IPS-18c (cell line): ENCODE measurements around the gene RAB36.

Experiments used
- H3K4me3 ChIP-seq: 2 replicates; pipeline ENCODE4 v1.7.0; 2013; ENCODE audit warnings: low read depth, mild to moderate bottlenecking, low read length, moderate library complexity; ENCODE audit not compliant: insufficient read depth
- H3K9me3 ChIP-seq: one replicate; pipeline ENCODE4 v1.6.1; 2013; ENCODE audit warnings: mild to moderate bottlenecking, low read length, moderate library complexity; ENCODE audit not compliant: control insufficient read depth, insufficient read depth

Gene RAB36

DNA sequence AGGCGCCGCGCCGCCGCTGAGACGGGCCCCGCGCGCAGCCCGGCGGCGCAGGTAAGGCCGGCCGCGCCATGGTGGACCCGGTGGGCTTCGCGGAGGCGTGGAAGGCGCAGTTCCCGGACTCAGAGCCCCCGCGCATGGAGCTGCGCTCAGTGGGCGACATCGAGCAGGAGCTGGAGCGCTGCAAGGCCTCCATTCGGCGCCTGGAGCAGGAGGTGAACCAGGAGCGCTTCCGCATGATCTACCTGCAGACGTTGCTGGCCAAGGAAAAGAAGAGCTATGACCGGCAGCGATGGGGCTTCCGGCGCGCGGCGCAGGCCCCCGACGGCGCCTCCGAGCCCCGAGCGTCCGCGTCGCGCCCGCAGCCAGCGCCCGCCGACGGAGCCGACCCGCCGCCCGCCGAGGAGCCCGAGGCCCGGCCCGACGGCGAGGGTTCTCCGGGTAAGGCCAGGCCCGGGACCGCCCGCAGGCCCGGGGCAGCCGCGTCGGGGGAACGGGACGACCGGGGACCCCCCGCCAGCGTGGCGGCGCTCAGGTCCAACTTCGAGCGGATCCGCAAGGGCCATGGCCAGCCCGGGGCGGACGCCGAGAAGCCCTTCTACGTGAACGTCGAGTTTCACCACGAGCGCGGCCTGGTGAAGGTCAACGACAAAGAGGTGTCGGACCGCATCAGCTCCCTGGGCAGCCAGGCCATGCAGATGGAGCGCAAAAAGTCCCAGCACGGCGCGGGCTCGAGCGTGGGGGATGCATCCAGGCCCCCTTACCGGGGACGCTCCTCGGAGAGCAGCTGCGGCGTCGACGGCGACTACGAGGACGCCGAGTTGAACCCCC is 35.8 kb downstream of the RAB36 start:
- Histone ChIP-seq H3K4me3 (peak overlapping the region; percentile 69), H3K9me3 (no peaks in the 10 kb centered on the region)

DNA sequence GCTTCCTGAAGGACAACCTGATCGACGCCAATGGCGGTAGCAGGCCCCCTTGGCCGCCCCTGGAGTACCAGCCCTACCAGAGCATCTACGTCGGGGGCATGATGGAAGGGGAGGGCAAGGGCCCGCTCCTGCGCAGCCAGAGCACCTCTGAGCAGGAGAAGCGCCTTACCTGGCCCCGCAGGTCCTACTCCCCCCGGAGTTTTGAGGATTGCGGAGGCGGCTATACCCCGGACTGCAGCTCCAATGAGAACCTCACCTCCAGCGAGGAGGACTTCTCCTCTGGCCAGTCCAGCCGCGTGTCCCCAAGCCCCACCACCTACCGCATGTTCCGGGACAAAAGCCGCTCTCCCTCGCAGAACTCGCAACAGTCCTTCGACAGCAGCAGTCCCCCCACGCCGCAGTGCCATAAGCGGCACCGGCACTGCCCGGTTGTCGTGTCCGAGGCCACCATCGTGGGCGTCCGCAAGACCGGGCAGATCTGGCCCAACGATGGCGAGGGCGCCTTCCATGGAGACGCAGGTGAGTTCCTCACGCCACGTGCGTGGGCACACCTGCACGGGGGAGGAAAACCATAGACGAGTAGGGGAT is 36.5 kb downstream of the RAB36 start:
- H3K4me3 ChIP-seq: peak overlapping the region; percentile 69

DNA sequence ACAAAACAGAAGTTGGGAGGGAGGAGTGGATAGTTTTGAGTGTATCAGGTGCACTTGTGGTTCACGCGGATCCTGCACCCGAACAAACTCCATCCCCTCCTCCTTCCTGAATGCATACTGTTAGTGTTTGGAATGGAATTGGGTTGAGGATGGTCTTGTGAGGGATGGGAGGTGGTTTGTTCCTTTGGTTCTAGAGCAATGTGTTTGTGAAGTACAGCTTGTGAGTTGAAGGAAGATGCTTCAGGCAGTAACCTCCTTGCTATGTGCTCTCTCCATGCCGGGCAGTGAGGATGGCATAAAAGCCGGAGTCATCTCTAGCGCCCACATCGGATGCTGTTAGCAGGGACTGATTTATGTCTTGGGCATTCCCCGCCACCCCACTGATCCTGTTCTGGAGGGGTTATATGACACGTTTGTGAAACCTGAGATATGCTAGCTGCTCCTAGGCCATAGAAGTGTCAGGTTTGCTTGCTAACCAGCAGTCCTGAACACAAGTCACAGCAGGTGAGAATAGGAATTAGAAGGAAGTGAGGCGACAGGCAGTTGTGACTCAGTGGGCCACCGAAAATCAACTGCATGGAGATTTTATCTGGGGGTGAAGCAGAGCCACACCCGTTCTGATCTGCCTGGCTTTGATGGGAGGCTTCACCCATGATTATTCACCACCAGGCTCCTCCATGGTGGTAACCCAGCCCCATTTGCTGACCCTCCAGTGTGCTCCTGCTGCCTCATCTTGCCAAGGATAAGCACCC is 37.2 kb downstream of the RAB36 start:
- Histone ChIP-seq H3K9me3 (no peaks in the 10 kb centered on the region), H3K4me3 (peak overlapping the region; percentile 69)

More for the DNA sequence above, 36.5 kb downstream of the RAB36 start:
- H3K9me3 ChIP-seq: no peaks in the 10 kb centered on the region

DNA sequence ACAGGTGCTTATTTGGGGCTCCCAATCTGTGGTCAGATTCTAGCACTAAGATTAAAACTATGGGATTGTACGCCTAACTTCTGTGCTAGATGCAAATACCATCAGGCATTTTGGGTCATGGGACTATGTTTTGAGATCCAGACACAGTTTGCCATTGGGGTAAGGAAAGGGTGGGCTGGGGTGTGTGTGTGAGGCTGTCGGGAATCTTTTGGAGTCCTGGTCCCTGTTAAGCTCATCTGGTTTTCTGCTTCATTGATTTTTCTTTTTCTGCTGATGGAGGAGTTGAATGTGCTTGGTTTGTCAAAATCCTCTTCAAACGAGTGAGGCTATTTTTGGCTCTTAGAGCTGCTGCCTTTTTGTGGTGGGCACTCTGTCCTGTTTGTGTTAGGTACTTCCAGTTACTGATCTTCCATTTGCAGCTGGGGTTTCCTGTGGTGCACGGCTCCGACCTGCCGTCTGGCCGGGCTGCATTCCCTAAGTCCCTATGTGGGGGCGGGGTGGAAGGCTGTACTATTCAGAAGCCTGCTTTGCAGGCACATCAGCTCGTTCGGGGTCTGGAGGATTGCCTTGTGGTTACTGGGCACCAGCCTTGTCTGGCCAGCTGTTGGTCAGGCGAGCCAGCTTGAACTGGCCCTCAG is 37.9 kb downstream of the RAB36 start:
- Histone ChIP-seq H3K9me3 (no peaks in the 10 kb centered on the region), H3K4me3 (peak overlapping the region; percentile 69)

DNA sequence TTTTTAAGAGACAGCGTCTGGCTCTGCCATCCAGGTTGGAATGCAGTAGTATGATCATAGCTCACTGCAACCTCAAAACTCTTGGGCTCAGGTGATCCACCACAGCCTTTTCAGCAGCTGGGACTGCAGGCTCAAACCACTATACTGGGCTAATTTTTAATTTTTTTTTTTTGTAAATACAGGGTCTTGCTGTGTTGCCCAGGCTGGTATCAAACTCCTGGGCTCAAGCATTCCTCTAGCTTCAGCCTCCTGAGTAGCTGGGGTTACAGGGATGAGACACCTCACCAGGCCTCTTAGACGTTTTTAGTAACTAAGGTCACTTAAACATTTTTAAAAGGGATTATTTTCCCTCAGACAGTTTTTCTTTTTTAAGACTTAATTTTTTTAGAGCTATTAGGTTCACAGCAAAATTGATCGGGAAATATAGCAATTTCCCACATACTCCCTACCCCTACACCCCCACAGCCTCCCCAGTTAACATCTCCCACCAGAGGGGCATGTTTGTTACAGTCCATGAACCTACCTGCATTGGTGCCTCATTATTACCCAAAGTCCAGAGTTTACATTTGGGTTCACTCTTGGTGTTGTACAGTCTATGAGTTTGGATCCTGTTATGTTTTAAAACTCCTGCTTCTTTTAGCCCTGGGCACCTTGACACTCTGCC is 39.0 kb downstream of the RAB36 start:
- no peaks in the 10 kb centered on the region for H3K9me3 ChIP-seq
- no peak overlapping the region; the same call in 1 of the 2 replicates for H3K4me3 ChIP-seq

DNA sequence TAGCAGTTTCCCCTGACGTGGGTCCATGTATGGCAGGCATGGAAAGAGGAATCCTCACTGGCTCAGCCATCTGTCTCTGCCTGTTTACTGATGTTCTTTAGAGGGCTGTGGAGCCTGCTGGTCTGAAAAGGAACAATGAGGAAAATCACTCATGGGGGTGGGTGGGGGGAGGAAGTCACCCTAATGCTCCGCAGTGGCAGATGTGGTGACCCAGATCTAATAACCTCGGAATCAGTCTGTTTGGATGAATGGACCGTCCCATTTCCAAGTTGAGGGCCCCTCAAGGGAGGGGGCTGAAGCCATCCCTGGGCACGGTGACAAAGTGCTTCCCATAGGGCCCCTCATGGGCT is 39.5 kb downstream of the RAB36 start:
- H3K4me3 ChIP-seq: peak overlapping the region; percentile 15
- no peaks in the 10 kb centered on the region for H3K9me3 ChIP-seq

DNA sequence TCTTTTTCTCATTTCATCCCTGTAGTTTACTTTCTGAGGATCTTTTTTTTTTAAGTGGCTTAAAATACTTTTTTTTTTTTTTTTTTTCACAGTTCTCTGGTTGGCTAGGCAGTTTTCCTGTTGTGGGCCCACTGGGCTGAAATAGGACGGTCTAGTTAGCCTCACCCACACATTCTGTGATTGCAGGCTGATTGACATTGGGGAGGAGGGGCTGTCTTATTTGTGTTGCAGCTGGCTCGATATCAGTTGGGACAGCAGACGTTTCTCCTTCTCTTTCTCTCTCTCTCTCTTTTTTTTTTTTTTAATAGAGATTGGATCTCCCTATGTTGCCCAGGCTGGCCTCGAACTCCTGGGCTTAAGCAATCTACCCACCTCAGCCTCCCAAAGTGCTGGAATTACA is 41.9 kb downstream of the RAB36 start:
- Histone ChIP-seq H3K4me3 (no peak overlapping the region), H3K9me3 (no peaks in the 10 kb centered on the region)

DNA sequence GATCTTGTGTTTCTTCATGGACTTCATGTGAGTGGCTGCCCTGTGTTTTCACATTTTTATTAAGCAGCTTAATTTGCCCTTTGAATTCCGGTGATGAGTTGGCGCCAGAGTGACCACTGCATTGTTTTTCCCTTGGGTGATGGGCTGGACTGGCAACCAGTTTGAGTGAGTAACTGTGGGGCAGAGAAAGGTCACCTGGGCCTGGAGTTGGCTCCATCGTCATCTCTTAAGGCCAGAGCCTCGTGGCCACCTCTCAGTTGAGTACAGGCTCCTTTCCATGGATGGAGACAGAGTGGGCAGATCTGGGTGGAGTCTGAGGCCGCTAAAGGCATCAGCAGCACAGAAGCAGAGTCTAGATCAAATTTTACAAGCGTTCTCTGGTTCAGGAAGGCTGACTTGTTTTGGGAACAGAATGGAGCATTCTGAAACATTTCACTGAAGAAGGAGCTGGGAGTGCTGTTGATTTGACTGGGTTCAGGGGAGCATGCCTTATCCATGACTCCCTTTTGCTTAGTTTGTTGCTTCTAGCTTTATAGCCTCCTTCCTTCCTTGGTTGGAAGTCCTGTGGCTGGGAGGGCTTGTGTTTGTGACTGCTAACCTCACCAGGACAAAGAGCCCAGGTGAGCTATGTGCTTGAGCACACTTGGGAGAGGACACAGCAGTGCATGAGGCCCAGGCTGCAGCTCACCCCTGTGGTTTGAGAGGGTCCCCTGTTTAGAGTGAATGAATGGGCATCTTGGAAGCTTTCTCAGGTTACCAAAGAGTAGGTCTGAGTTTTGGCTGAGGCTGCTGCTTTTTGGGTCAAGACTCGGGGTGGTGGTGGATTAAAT is 42.8 kb downstream of the RAB36 start:
- no peak overlapping the region for H3K4me3 ChIP-seq
- no peaks in the 10 kb centered on the region for H3K9me3 ChIP-seq

DNA sequence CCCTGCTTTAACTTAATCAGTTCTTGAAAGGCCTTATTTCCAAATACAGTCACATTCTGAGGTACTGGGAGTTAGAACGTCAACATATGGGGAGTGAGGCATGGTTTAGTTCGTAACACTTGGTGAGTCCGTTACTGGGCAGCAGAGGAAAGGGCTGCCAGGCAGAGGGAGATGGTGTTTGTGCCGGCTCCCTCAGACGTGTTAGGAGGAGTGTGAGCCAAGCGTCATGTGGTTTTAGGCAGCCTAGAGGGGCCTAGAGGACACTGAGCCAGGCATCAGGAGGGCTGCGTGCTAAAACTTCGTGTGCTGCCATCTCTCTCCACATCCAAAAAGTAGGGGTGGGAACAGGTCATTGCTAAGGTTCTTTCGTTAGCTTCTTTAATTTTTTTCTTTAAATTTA is 45.2 kb downstream of the RAB36 start:
- H3K9me3 ChIP-seq: no peaks in the 10 kb centered on the region
- no peak overlapping the region for H3K4me3 ChIP-seq

DNA sequence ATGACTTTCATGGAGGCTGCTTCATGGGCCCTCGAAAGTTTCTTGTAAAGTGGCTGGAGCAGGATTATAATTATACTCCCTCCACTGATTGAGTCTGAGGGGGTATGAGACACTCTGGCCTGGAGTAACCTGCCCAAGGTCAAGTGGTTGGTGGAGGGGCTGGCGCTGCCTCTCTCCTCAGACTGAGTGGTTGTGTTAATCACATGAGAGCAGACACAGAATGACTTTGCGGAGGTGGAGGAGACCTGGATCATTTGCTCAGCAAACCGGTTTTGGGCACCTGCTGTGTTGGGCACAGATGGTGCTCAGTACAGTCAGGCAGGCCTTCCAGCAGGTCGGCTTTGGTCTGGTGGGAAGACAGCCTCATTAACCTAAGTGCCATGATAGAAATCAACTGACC is 46.9 kb downstream of the RAB36 start:
- H3K4me3 ChIP-seq: no peak overlapping the region
- no peaks in the 10 kb centered on the region for H3K9me3 ChIP-seq

DNA sequence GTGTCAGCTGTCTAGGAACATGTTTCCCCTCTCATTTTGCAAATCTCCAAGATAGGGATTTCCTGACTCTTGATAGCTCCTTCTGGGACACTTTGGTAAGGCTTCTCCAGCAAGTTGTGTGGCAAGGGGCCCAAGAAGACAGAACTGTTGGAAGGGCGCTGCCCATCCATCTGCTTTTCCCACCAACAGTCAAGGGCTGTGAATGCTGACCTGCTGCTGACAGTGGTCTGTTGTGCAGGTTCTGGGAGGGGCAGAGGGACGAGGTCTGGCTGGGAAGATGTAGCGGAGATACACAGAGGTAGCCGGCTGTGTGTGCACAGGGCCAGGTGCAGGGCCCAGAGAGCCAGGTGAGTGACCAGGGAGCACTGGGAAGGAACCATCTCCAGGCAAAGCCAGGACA is 47.3 kb downstream of the RAB36 start:
- no peaks in the 10 kb centered on the region for H3K9me3 ChIP-seq
- no peak overlapping the region for H3K4me3 ChIP-seq

DNA sequence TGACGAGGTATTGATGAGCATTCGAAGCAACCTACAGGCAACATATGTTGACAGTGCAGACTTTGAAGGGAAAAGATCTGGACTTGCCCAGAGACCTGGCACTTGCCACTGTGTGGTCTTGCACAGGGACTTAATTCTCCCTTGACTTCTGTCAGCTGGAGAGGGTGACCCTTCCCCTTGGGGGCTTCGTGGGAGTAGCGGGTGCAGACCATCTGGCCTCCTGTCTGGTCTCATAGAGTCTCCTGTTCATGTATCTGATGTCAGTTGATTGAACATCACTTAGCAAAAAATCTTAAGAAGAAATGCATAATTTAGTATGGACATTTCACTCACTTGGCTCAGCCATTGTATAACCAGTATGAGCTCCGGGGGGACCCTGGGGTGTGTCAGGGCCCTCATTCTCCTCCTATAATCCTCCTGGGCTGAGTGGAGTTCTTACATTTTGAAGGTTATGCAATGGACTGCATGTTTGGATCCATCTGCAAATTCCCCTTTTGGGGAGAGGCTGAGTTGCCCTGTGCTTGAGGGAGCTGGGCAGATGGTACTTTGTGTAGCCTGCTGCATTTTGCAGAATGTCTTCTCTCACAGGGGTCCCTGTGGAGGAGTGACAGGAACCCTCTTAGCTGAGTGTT is 48.0 kb downstream of the RAB36 start:
- Histone ChIP-seq H3K9me3 (no peaks in the 10 kb centered on the region), H3K4me3 (no peak overlapping the region)

DNA sequence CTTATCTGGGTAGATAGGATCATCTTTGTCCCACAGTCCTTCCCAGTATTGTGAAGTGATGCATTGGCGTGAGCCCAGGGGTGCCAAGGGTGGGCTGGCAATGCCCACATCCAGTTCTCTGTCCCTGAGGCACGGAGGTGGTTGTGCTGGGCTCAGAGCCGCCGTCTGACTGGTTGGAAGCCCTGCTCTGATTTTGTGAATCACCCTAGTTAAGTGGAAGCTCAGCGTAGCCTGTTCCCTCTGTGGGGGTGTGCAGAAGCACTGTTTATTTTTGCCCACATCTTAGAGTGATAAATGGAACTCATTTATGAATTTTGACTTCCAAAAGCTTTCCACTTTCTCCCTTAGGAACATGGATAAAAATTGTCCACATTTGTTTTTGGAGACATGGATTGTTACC is 48.6 kb downstream of the RAB36 start:
- Histone ChIP-seq H3K9me3 (no peaks in the 10 kb centered on the region), H3K4me3 (no peak overlapping the region)

DNA sequence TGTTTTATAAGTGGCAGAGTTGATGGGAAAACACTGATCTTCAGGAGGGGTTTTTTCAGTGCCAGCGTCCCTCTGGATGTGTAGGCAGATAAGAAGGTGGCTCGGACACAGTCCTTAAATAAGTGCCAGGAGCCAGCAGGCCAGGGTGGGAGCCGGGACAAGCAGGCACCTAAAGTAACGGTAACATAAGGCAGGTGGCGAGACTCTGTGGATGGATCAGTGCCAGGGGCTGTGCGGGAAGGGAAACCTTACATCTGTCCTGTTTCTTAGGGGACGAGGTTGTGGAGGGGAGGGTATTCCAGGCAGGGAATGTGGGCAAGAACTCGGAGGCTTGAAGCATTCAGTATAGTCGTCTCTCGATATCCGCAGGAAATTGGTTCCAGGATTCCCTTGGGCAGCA is 50.9 kb downstream of the RAB36 start:
- no peaks in the 10 kb centered on the region for H3K9me3 ChIP-seq

DNA sequence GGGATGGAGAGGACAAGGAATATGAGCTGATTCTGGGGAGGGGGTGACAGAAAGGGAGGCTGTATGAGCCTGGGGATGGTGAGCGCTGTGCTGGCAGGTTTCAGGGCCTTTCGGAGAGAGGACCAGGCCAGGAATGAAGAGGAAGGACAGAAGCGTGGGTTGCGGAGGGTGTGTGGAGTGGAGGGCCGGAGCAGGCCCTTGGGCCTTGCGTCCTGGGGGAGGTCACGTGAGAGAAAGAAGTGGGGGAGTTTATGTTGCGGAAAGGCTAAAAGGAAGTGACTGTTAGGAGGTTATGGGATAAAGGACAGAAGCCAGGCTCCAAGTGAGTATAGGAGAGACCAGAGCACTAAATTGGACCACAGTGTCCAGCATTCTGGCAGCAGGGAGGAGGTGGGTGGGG is 52.6 kb downstream of the RAB36 start:
- no peaks in the 10 kb centered on the region for H3K9me3 ChIP-seq
- H3K4me3 ChIP-seq: no peak overlapping the region

More for the DNA sequence above, 50.9 kb downstream of the RAB36 start:
- no peak overlapping the region for H3K4me3 ChIP-seq

DNA sequence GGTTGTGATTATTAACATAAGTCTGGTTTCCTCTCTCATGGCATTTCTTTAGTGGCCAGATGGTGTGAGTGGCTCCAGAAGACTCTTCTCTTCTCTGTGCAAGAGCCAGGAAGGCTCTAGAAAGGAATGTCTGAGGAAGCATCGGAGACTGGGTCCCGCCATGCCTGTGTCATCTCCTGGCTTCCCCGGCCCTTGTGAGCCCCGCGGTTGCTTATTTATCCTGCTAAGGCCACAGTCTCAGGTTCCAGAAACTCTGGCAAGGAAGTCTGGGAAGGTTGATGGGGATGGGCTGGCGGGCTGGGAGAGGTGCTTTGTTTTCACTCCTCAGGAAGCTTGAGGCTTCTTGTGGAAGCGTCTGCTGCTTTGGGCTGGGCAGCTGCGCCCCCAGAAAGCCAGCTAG is 53.9 kb downstream of the RAB36 start:
- no peak overlapping the region for H3K4me3 ChIP-seq
- H3K9me3 ChIP-seq: no peaks in the 10 kb centered on the region
